Panc1 (cell line): ENCODE data around the gene GFPT2.

Experiments
- SIN3A ChIP-seq: IDR thresholded peaks from 2 replicates; pipeline ENCODE4 v1.6.1; 2012; ENCODE audit warnings: low read depth, mild to moderate bottlenecking, low read length, moderate library complexity, borderline replicate concordance; ENCODE audit not compliant: insufficient read depth
- TCF7L2 ChIP-seq: IDR thresholded peaks from 2 replicates; pipeline ENCODE4 v1.6.1; 2011; ENCODE audit warnings: mild to moderate bottlenecking, low read depth, low read length, inconsistent platforms
- TF ChIP-seq, protein P1 (sequence below): fragments of 450-650 bp; IDR thresholded peaks from 2 replicates; pipeline ENCODE4 v1.5.1; 2017; ENCODE audit warnings: mild to moderate bottlenecking
- TF ChIP-seq, protein P2 (sequence below), 2 experiments: IDR thresholded peaks; 2 replicates each; pipeline ENCODE4 v1.6.1; 2011 to 2012; ENCODE audit warnings: low read depth in 2 of 2, control low read depth in 1 of 2, low read length in 1 of 2, mild to moderate bottlenecking in 1 of 2, moderate library complexity in 1 of 2; ENCODE audit not compliant: insufficient read depth in 1 of 2

DNA sequence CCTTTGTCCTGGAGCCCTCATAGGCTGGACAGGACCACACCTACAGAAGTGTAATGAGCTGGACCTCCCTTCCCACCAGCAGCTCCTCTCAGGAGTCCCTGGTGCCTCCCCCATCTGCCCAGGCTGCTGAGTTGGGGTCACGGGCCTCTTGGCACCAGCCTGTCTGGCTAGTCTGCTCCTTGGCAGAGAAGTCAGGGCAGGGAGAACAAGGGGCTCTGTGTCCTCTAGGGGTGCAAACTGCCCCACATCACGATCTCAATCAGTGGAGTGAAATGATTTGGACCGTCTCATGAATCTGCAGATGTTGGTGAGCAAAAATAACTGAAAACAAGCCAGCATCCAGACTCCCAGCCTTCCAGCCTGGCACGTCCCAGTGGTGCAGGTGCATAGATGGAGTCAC is 14.9 kb upstream of the GFPT2 start:
- no peak for TF ChIP-seq TCF7L2
- TF ChIP-seq, protein P1, sequence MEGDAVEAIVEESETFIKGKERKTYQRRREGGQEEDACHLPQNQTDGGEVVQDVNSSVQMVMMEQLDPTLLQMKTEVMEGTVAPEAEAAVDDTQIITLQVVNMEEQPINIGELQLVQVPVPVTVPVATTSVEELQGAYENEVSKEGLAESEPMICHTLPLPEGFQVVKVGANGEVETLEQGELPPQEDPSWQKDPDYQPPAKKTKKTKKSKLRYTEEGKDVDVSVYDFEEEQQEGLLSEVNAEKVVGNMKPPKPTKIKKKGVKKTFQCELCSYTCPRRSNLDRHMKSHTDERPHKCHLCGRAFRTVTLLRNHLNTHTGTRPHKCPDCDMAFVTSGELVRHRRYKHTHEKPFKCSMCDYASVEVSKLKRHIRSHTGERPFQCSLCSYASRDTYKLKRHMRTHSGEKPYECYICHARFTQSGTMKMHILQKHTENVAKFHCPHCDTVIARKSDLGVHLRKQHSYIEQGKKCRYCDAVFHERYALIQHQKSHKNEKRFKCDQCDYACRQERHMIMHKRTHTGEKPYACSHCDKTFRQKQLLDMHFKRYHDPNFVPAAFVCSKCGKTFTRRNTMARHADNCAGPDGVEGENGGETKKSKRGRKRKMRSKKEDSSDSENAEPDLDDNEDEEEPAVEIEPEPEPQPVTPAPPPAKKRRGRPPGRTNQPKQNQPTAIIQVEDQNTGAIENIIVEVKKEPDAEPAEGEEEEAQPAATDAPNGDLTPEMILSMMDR: no peak
- TF ChIP-seq SIN3A: no peak
- TF ChIP-seq, protein P2, sequence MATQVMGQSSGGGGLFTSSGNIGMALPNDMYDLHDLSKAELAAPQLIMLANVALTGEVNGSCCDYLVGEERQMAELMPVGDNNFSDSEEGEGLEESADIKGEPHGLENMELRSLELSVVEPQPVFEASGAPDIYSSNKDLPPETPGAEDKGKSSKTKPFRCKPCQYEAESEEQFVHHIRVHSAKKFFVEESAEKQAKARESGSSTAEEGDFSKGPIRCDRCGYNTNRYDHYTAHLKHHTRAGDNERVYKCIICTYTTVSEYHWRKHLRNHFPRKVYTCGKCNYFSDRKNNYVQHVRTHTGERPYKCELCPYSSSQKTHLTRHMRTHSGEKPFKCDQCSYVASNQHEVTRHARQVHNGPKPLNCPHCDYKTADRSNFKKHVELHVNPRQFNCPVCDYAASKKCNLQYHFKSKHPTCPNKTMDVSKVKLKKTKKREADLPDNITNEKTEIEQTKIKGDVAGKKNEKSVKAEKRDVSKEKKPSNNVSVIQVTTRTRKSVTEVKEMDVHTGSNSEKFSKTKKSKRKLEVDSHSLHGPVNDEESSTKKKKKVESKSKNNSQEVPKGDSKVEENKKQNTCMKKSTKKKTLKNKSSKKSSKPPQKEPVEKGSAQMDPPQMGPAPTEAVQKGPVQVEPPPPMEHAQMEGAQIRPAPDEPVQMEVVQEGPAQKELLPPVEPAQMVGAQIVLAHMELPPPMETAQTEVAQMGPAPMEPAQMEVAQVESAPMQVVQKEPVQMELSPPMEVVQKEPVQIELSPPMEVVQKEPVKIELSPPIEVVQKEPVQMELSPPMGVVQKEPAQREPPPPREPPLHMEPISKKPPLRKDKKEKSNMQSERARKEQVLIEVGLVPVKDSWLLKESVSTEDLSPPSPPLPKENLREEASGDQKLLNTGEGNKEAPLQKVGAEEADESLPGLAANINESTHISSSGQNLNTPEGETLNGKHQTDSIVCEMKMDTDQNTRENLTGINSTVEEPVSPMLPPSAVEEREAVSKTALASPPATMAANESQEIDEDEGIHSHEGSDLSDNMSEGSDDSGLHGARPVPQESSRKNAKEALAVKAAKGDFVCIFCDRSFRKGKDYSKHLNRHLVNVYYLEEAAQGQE (IDR thresholded peaks at IDR 0.05; ENCODE audit: insufficient read depth in 1 of 2, low read depth in 2 of 2, low read length in 1 of 2): no peak
